K562 (cell line): ENCODE results near the gene ZPR1. TPM values are rescaled to one million over a fixed set of nuclear protein-coding genes. Genes with fewer than 3 reads are reported as not detected.
A peak's percentile ranks its signal among the peaks of the same experiment; 100 is the strongest.

Source experiments
- ARID1B ChIP-seq: fragments of 450-650 bp; IDR thresholded peaks from 2 replicates; pipeline ENCODE4 v1.6.1; 2016; ENCODE audit warnings: antibody characterized with exemption, mild to moderate bottlenecking, inconsistent platforms
- CBX5 ChIP-seq: IDR thresholded peaks from 2 replicates; pipeline ENCODE4 v1.6.1; 2014; ENCODE audit warnings: low read depth, borderline replicate concordance
- CXXC5 ChIP-seq: fragments of 250-450 bp; sonication (Bioruptor Pico); IDR thresholded peaks from 2 replicates; pipeline ENCODE4 v1.8.0; 2022; ENCODE audit warnings: inconsistent platforms, mild to moderate bottlenecking, moderate library complexity
- FOXO4 ChIP-seq: fragments of 450-650 bp; formaldehyde crosslinking; IDR thresholded peaks from 2 replicates; pipeline ENCODE4 v1.4.0; 2020; ENCODE audit warnings: mild to moderate bottlenecking, moderate library complexity
- MAFK ChIP-seq: IDR thresholded peaks from 2 replicates; pipeline ENCODE4 v1.6.1; 2011; ENCODE audit warnings: low read length, improper control_type of control experiment
- MTA1 ChIP-seq: fragments of 450-650 bp; IDR thresholded peaks from 2 replicates; pipeline ENCODE4 v1.6.1; 2017; ENCODE audit warnings: borderline replicate concordance
- NR0B1 ChIP-seq: fragments of 450-650 bp; IDR thresholded peaks from one replicate; pipeline ENCODE4 v1.6.1; 2018; ENCODE audit warnings: mild to moderate bottlenecking, moderate library complexity; ENCODE audit not compliant: partially characterized antibody
- SAFB ChIP-seq: fragments of 200-400 bp; formaldehyde crosslinking; IDR thresholded peaks from 2 replicates; pipeline ENCODE4 v1.6.1; 2017; ENCODE audit warnings: low read depth, low read length, borderline replicate concordance
- SREBF1 ChIP-seq: fragments of 150-350 bp; IDR thresholded peaks from 2 replicates; pipeline ENCODE4 v1.6.1; 2014; ENCODE audit warnings: antibody characterized with exemption, low read depth, low read length, borderline replicate concordance
- THRAP3 ChIP-seq: fragments of 450-650 bp; IDR thresholded peaks from 2 replicates; pipeline ENCODE4 v1.6.1; 2016; ENCODE audit warnings: mild to moderate bottlenecking, inconsistent platforms, borderline replicate concordance
- ZBTB11 ChIP-seq, 3 experiments: fragments of 200-800 bp in 1 of 3; fragments of 250-450 bp in 1 of 3; fragments of 450-650 bp in 1 of 3; sonication (Bioruptor Pico) in 1 of 3; sonication (Bioruptor generic) in 1 of 3; formaldehyde crosslinking in 1 of 3; IDR thresholded peaks; 2 replicates each; pipeline versions ENCODE4 v1.6.1 to v1.8.0; 2016 to 2022; ENCODE audit warnings: mild to moderate bottlenecking in 2 of 3, missing genetic modification characterization in 2 of 3, missing compliant biosample characterization in 1 of 3, moderate library complexity in 1 of 3
- ZBTB26 ChIP-seq: fragments of 450-650 bp; formaldehyde crosslinking; IDR thresholded peaks from 2 replicates; pipeline ENCODE4 v1.4.0; 2022; ENCODE audit warnings: missing genetic modification characterization
- ZNF134 ChIP-seq: fragments of 250-450 bp; sonication (Bioruptor Pico); conservative IDR thresholded peaks from 2 replicates; pipeline ENCODE4 v1.4.0; 2020
- ZNF592 ChIP-seq: fragments of 450-650 bp; IDR thresholded peaks from 2 replicates; pipeline ENCODE4 v1.6.1; 2017; ENCODE audit warnings: antibody characterized with exemption, mild to moderate bottlenecking
- polyA plus RNA-seq, 8 experiments: library from polyadenylated mRNA; depleted of rRNA in 4 of 8; stranded (reverse) in 5 of 8; unstranded in 3 of 8; fragments of >200 nt; fragmentation: Nextera tagmentation in 2 of 8; fragmentation: Illumina TruSeq in 1 of 8; extraction: Ambion mirVana in 2 of 8; extraction: Trizol in 1 of 8; gene quantifications; 2 replicates each; pipeline versions ENCODE4 v1.2.1 to v1.2.3, GENCODE V29; 2011 to 2014; ENCODE audit warnings: inconsistent platforms in 1 of 8, missing spikeins in 1 of 8
- total RNA-seq, 7 experiments: library from RNA; depleted of rRNA in 6 of 7; stranded (reverse); fragments of >200 nt in 6 of 7; fragmentation: Illumina TruSeq in 2 of 7; extraction: Trizol in 2 of 7; gene quantifications; 2 replicates each; pipeline versions ENCODE4 v1.2.1 to v1.2.3, GENCODE V29; 2011 to 2021; ENCODE audit warnings: low replicate concordance in 1 of 7

ZPR1 gene
- total and polyA plus RNA-seq, 9 of the 15 experiments (the other 6 are each of a cell fraction or from before 2014, with no cell fraction given): 13.0 to 120 (median 83.8) TPM

- no peak for TF ChIP-seq SREBF1
- 0 out of 2 replicates have a peak, but pooled peaks have one; percentile 2 for TF ChIP-seq CBX5
- no peak for TF ChIP-seq SAFB
- no peak for TF ChIP-seq ZNF592
- TF ChIP-seq FOXO4 (CRISPR knock-in tag): no peak
- TF ChIP-seq ZNF134 (CRISPR knock-in tag): no peak
- TF ChIP-seq THRAP3: no peak
- TF ChIP-seq MTA1: no peak
- TF ChIP-seq NR0B1: no peak
- no peak for TF ChIP-seq ZBTB26
- TF ChIP-seq MAFK: no peak
- TF ChIP-seq CXXC5 (CRISPR knock-in tag): peak; percentile 93
- TF ChIP-seq ARID1B: 0 out of 2 replicates have a peak, but pooled peaks have one; percentile 13
- TF ChIP-seq ZBTB11 (CRISPR knock-in tag; IDR thresholded peaks at IDR 0.05): peak in 1 of 3 experiments; percentile 73; a peak in 2 of 6 replicates
Measured at GRCh38 chr11:116772443-116773202, 15.2 kb downstream of the ZPR1 start, which contains the start of gene BUD13 (continued).
